ENCODE data around the gene INTS2. TPM values are rescaled to one million over a fixed set of nuclear protein-coding genes. Genes with fewer than 3 reads are reported as not detected.

The INTS2 gene
- total RNA-seq, 4 donors from 2014 or later: 10.1 to 15.4 (median 11.4) TPM

GRCh38 chr17:61837175-61838051 is 90.4 kb downstream of the INTS2 start:
- DNase-seq (ENCODE audit: extremely low spot score): no peak
- H3K4me1 ChIP-seq: no peaks in the 10 kb centered on the region
- no peak for TF ChIP-seq POLR2AphosphoS5 (IDR thresholded peaks at IDR 0.05)
- TF ChIP-seq, protein P1, sequence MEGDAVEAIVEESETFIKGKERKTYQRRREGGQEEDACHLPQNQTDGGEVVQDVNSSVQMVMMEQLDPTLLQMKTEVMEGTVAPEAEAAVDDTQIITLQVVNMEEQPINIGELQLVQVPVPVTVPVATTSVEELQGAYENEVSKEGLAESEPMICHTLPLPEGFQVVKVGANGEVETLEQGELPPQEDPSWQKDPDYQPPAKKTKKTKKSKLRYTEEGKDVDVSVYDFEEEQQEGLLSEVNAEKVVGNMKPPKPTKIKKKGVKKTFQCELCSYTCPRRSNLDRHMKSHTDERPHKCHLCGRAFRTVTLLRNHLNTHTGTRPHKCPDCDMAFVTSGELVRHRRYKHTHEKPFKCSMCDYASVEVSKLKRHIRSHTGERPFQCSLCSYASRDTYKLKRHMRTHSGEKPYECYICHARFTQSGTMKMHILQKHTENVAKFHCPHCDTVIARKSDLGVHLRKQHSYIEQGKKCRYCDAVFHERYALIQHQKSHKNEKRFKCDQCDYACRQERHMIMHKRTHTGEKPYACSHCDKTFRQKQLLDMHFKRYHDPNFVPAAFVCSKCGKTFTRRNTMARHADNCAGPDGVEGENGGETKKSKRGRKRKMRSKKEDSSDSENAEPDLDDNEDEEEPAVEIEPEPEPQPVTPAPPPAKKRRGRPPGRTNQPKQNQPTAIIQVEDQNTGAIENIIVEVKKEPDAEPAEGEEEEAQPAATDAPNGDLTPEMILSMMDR (IDR thresholded peaks at IDR 0.05): peak; percentile 48 to 65 (median 48)
- 48% methylated on average over 4 of the region's 4 CpGs for WGBS
- intact Hi-C loops (cut with DNase I): loop anchor here (5.0 kb wide), 1 partner anchor 420 kb away; no protein-coding TSS in a partner anchor
- no peak overlapping the region for H3K27ac ChIP-seq (replicated peaks in 1 of 4)
- H3K4me3 ChIP-seq: no peak overlapping the region
- H3K36me3 ChIP-seq: no peaks in the 10 kb centered on the region
- H3K27me3 ChIP-seq: no peaks in the 10 kb centered on the region
- H3K9me3 ChIP-seq: no peaks in the 10 kb centered on the region

- H3K36me3 ChIP-seq: no peaks in the 10 kb centered on the region
- no peak for DNase-seq (ENCODE audit: extremely low spot score)
- no peaks in the 10 kb centered on the region for H3K9me3 ChIP-seq
- no peak overlapping the region for H3K4me3 ChIP-seq
- WGBS: 87% methylated on average over 3 of the region's 3 CpGs
- TF ChIP-seq POLR2AphosphoS5 (IDR thresholded peaks at IDR 0.05) (no peak), EP300 (IDR thresholded peaks at IDR 0.05) (no peak), POLR2A (IDR thresholded peaks at IDR 0.05; ENCODE audit: low read depth) (no peak)
- TF ChIP-seq, protein P1 (IDR thresholded peaks at IDR 0.05): no peak
- H3K4me1 ChIP-seq: no peaks in the 10 kb centered on the region
- intact Hi-C loops (cut with DNase I): loop anchor here (5.0 kb wide), 1 partner anchor 419 kb away; no protein-coding TSS in a partner anchor
- H3K27ac ChIP-seq (replicated peaks in 1 of 4): no peak overlapping the region
- H3K27me3 ChIP-seq: no peaks in the 10 kb centered on the region
These were observed 91.3 kb downstream of the INTS2 start for GRCh38 chr17:61836266-61837174.

DNA sequence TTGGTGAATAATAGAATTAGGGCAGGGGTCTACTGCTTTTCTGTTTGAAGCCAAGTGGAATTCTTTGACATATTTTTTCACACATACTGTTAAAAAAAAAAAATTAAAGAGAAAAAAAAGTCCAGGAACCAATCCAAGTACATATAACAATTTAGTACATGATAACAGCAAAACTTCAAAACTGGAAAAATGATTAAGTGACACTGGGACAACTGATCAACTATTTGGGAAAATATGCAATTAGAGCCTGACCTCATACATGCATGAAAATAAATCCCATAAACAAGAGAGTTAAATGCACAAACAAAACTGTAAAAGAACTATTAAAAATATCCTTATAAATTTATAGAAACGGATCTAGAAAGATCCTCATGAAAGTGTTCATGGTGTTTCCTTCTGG is 92.2 kb downstream of the INTS2 start:
- H3K9me3 ChIP-seq: no peaks in the 10 kb centered on the region
- no peaks in the 10 kb centered on the region for H3K36me3 ChIP-seq
- H3K27ac ChIP-seq (replicated peaks in 1 of 4): no peak overlapping the region
- no peaks in the 10 kb centered on the region for H3K4me1 ChIP-seq
- intact Hi-C loops (cut with DNase I): loop anchor here (5.0 kb wide), 1 partner anchor 418 kb away; no protein-coding TSS in a partner anchor
- WGBS: 78% methylated on average over 1 of the region's 1 CpG
- no peak for DNase-seq (ENCODE audit: extremely low spot score)
- TF ChIP-seq, protein P1 (IDR thresholded peaks at IDR 0.05): no peak
- no peak for TF ChIP-seq POLR2AphosphoS5 (IDR thresholded peaks at IDR 0.05)
- TF ChIP-seq POLR2A (IDR thresholded peaks at IDR 0.05; ENCODE audit: low read depth): no peak
- no peak for TF ChIP-seq EP300 (IDR thresholded peaks at IDR 0.05)
- H3K27me3 ChIP-seq: no peaks in the 10 kb centered on the region
- H3K4me3 ChIP-seq: no peak overlapping the region

DNA sequence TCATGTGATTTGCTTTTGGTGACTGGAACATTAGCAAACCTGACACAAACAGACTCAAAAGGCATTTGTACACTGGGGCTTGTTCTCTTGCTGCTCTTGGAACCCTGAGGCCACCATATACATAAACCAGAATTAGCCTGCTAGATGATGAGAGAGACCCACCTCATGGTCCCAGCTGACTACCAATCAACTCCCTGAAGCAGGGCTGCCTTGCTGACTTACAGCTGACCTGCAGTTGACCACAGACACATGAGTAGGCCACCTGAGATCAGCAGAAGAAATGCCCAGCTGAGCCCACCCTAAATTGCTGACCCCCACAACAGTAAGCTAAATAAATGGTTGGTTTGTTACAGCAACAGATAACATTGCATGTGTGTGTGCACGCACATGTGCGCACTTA is 93.2 kb downstream of the INTS2 start:
- DNase-seq (ENCODE audit: extremely low spot score): no peak
- Histone ChIP-seq H3K4me3 (no peak overlapping the region), H3K36me3 (no peaks in the 10 kb centered on the region), H3K27ac (replicated peaks in 1 of 4) (no peak overlapping the region), H3K27me3 (no peaks in the 10 kb centered on the region), H3K4me1 (no peaks in the 10 kb centered on the region), H3K9me3 (no peaks in the 10 kb centered on the region)
- intact Hi-C loops (cut with DNase I): loop anchor here (5.0 kb wide), 1 partner anchor 417 kb away; no protein-coding TSS in a partner anchor
- no peak for TF ChIP-seq POLR2AphosphoS5 (IDR thresholded peaks at IDR 0.05)
- TF ChIP-seq, protein P1 (IDR thresholded peaks at IDR 0.05): no peak
- no peak for TF ChIP-seq POLR2A (IDR thresholded peaks at IDR 0.05; ENCODE audit: low read depth)
- TF ChIP-seq EP300 (IDR thresholded peaks at IDR 0.05): no peak
- 100% methylated on average over 2 of the region's 2 CpGs for WGBS
